GM12878 (cell line): ENCODE data around the gene NR0B1. TPM values are rescaled to one million over a fixed set of nuclear protein-coding genes. Genes with fewer than 3 reads are reported as not detected.

ENCODE experiments used
- ATAC-seq: fragments of 200-7000 bp; cut with Tn5 transposase; 3 replicates; pipeline ENCODE4 v1.9.1; 2020; ENCODE audit warnings: mild to moderate bottlenecking, moderate library complexity
- BruUV-seq: library from RNA; stranded (reverse); fragments of 400-500 nt; replicated peaks from 2 replicates; lab custom pipeline; 2021; lab: Mats Ljungman, UMichigan
- CTCF ChIA-PET: fragments of 300-600 bp; sonication (Branson Sonifier 250); formaldehyde crosslinking; extraction: SDS; loops from one replicate; lab custom pipeline; 2021; ENCODE audit warnings: inconsistent platforms; lab: Yijun Ruan, JAX
- POLR2A ChIA-PET: fragments of 350-600 bp; formaldehyde crosslinking; extraction: SDS; loops from one replicate; lab custom pipeline; 2021; ENCODE audit warnings: inconsistent platforms; lab: Charles Lee
- RAD21 ChIA-PET: fragments of 300-600 bp; sonication (Branson Sonifier 250); formaldehyde crosslinking; loops from one replicate; lab custom pipeline; 2023; ENCODE audit warnings: antibody characterized with exemption; ENCODE audit not compliant: unreplicated experiment; lab: Charles Lee
- SMC1A ChIA-PET: fragments of 300-600 bp; sonication (Branson Sonifier 250); formaldehyde crosslinking; loops from one replicate; lab custom pipeline; 2023; ENCODE audit not compliant: unreplicated experiment, uncharacterized antibody; lab: Charles Lee
- DNase-seq: peaks from one replicate; pipeline ENCODE4 v3.0.0-alpha.2; 2011; ENCODE audit warnings: low read depth, low spot score
- FAIRE-seq: peaks from 3 replicates; lab custom pipeline; 2011; peaks lifted over from hg19 to GRCh38; lab: Jason Lieb, UNC
- H2AFZ ChIP-seq: 2 replicates; pipeline ENCODE4 v1.6.0; 2011; ENCODE audit warnings: low read depth, low read length, control low read depth; ENCODE audit not compliant: control insufficient read depth
- H3K27ac ChIP-seq: 2 replicates; pipeline ENCODE4 v1.5.1; 2011; ENCODE audit warnings: control low read depth; ENCODE audit not compliant: control insufficient read depth, insufficient read depth
- H3K27me3 ChIP-seq, 2 experiments: replicated peaks in 1 of 2; 2 replicates each; pipeline versions ENCODE4 v1.6.0 to v1.6.1; 2011; ENCODE audit warnings: low read length in 1 of 2; ENCODE audit not compliant: control insufficient read depth in 2 of 2, insufficient read depth in 2 of 2
- H3K36me3 ChIP-seq, 2 experiments: 2 replicates each; pipeline ENCODE4 v1.5.1; 2011; ENCODE audit warnings: low read length in 1 of 2; ENCODE audit not compliant: control insufficient read depth in 2 of 2, insufficient read depth in 2 of 2
- H3K4me1 ChIP-seq: 2 replicates; pipeline ENCODE4 v1.6.1; 2011; ENCODE audit warnings: mild to moderate bottlenecking, low read length, moderate library complexity, mixed read lengths; ENCODE audit not compliant: control insufficient read depth, insufficient read depth
- H3K4me2 ChIP-seq: 2 replicates; pipeline ENCODE4 v1.6.0; 2011; ENCODE audit warnings: control low read depth; ENCODE audit not compliant: control insufficient read depth, insufficient read depth
- H3K4me3 ChIP-seq: fragments of 200-600 bp; sonication (generic); 2 replicates; pipeline ENCODE4 v1.5.1; 2016
- H3K79me2 ChIP-seq: 2 replicates; pipeline ENCODE4 v1.6.0; 2011; ENCODE audit warnings: low read length; ENCODE audit not compliant: control insufficient read depth, insufficient read depth
- H3K9ac ChIP-seq: 2 replicates; pipeline ENCODE4 v1.8.0; 2011; ENCODE audit warnings: low read length, control low read depth, mixed read lengths; ENCODE audit not compliant: control insufficient read depth, insufficient read depth
- H3K9me3 ChIP-seq: replicated peaks from 3 replicates; pipeline ENCODE4 v1.5.1; 2011; ENCODE audit warnings: mild to moderate bottlenecking, low read length; ENCODE audit not compliant: control insufficient read depth, insufficient read depth
- H4K20me1 ChIP-seq: 2 replicates; pipeline ENCODE4 v1.6.0; 2011; ENCODE audit not compliant: control insufficient read depth, insufficient read depth
- ASH2L ChIP-seq: fragments of 300-600, 200-600 bp; sonication (generic); IDR thresholded peaks from 2 replicates; pipeline ENCODE4 v1.6.1; 2017; ENCODE audit warnings: low read depth, mild to moderate bottlenecking, borderline replicate concordance
- BHLHE40 ChIP-seq, 2 experiments: fragments of 450-650 bp in 1 of 2; IDR thresholded peaks; 2 replicates each; pipeline ENCODE4 v1.6.1; 2011 to 2017; ENCODE audit warnings: low read depth in 2 of 2, borderline replicate concordance in 1 of 2, improper control_type of control experiment in 1 of 2, low read length in 1 of 2, mild to moderate bottlenecking in 1 of 2
- CREB1 ChIP-seq: IDR thresholded peaks from 2 replicates; pipeline ENCODE4 v1.6.1; 2012; ENCODE audit warnings: low read depth, mild to moderate bottlenecking, inconsistent platforms
- DPF2 ChIP-seq: fragments of 450-650 bp; IDR thresholded peaks from 2 replicates; pipeline ENCODE4 v1.6.1; 2017; ENCODE audit warnings: mild to moderate bottlenecking
- IKZF1 ChIP-seq: fragments of 450-650 bp; conservative IDR thresholded peaks from 2 replicates; pipeline ENCODE4 v1.6.1; 2017; ENCODE audit warnings: antibody characterized with exemption, mild to moderate bottlenecking
- NR2C1 ChIP-seq: fragments of 450-650 bp; IDR thresholded peaks from 2 replicates; pipeline ENCODE4 v1.6.1; 2017; ENCODE audit warnings: antibody characterized with exemption, mild to moderate bottlenecking, moderate library complexity
- NR2F1 ChIP-seq: fragments of 450-650 bp; conservative IDR thresholded peaks from 2 replicates; pipeline ENCODE4 v1.6.1; 2017; ENCODE audit warnings: mild to moderate bottlenecking
- PAX8 ChIP-seq: fragments of 450-650 bp; IDR thresholded peaks from 2 replicates; pipeline ENCODE4 v1.6.1; 2017; ENCODE audit warnings: mild to moderate bottlenecking, moderate library complexity
- POLR2AphosphoS5 ChIP-seq: IDR thresholded peaks from 2 replicates; pipeline ENCODE4 v1.6.1; 2011; ENCODE audit warnings: mild to moderate bottlenecking, low read length, inconsistent platforms
- SUZ12 ChIP-seq: fragments of 200-600 bp; sonication (generic); IDR thresholded peaks from one replicate; pipeline ENCODE4 v1.6.1; 2018; ENCODE audit warnings: antibody characterized with exemption, mild to moderate bottlenecking; ENCODE audit not compliant: unreplicated experiment
- YBX1 ChIP-seq: fragments of 450-650 bp; IDR thresholded peaks from 2 replicates; pipeline ENCODE4 v1.6.1; 2016; ENCODE audit warnings: antibody characterized with exemption
- ZNF274 ChIP-seq: IDR thresholded peaks from one replicate; pipeline ENCODE4 v1.8.0; 2011; ENCODE audit not compliant: insufficient read length, insufficient read depth
- in situ Hi-C: fragments of 300-500 bp; cut with MboI; formaldehyde crosslinking; loops from 9 replicates; pipeline ENCODE4 v1.14.3; 2018; ENCODE audit warnings: mixed read lengths
- intact Hi-C: fragments of 100-400 bp; cut with micrococcal nuclease; formaldehyde crosslinking; loops from one replicate; pipeline ENCODE4 v1.14.2; 2022; ENCODE audit not compliant: unreplicated experiment
- polyA plus RNA-seq, 11 experiments: library from polyadenylated mRNA; depleted of rRNA in 4 of 11; unstranded in 6 of 11; stranded (reverse) in 5 of 11; fragments of >200 nt; fragmentation: Nextera tagmentation in 4 of 11; fragmentation: Illumina TruSeq in 1 of 11; extraction: Ambion mirVana in 4 of 11; extraction: Trizol in 1 of 11; gene quantifications; 1 replicate in 1 of 11; 2 replicates in 10 of 11; pipeline versions ENCODE4 v1.2.1 to v1.2.3, GENCODE V29; 2011 to 2016; ENCODE audit warnings: inconsistent platforms in 2 of 11, missing spikeins in 2 of 11, low read depth in 1 of 11
- total RNA-seq, 4 experiments: library from RNA; depleted of rRNA in 3 of 4; stranded (reverse); fragments of >200 nt in 3 of 4; fragmentation: Illumina TruSeq in 1 of 4; extraction: Trizol in 1 of 4; gene quantifications; 2 replicates each; pipeline versions ENCODE4 v1.2.1 to v1.2.3, GENCODE V29; 2013 to 2021
- TF ChIP-seq, protein P1 (sequence below): fragments of 450-650 bp; formaldehyde crosslinking; IDR thresholded peaks from 2 replicates; pipeline ENCODE4 v1.4.0; 2022; ENCODE audit warnings: mild to moderate bottlenecking, moderate library complexity
- TF ChIP-seq, protein P2 (sequence below): fragments of 450-650 bp; IDR thresholded peaks from 2 replicates; pipeline ENCODE4 v1.6.1; 2017; ENCODE audit warnings: mild to moderate bottlenecking, moderate library complexity
- TF ChIP-seq, protein P3 (sequence below), 3 experiments: IDR thresholded peaks in 2 of 3; conservative IDR thresholded peaks in 1 of 3; 2 replicates each; pipeline ENCODE4 v1.5.1; 2011; ENCODE audit warnings: low read depth in 3 of 3, low read length in 3 of 3, mild to moderate bottlenecking in 3 of 3, control low read depth in 2 of 3, moderate library complexity in 2 of 3, inconsistent platforms in 1 of 3, mixed read lengths in 1 of 3; ENCODE audit not compliant: control insufficient read depth in 2 of 3, insufficient read depth in 1 of 3; ENCODE audit errors: extremely low read depth in 1 of 3

Gene NR0B1
- total and polyA plus RNA-seq, 10 of the 15 experiments (the other 5 are each of a cell fraction or from before 2014, with no cell fraction given), result not detected

- TF ChIP-seq SUZ12, result no peak
- no peak for TF ChIP-seq BHLHE40 (IDR thresholded peaks at IDR 0.05; ENCODE audit: borderline replicate concordance in 1 of 2, low read depth in 2 of 2, low read length in 1 of 2)
- no peak for TF ChIP-seq CREB1
- TF ChIP-seq, protein P1, sequence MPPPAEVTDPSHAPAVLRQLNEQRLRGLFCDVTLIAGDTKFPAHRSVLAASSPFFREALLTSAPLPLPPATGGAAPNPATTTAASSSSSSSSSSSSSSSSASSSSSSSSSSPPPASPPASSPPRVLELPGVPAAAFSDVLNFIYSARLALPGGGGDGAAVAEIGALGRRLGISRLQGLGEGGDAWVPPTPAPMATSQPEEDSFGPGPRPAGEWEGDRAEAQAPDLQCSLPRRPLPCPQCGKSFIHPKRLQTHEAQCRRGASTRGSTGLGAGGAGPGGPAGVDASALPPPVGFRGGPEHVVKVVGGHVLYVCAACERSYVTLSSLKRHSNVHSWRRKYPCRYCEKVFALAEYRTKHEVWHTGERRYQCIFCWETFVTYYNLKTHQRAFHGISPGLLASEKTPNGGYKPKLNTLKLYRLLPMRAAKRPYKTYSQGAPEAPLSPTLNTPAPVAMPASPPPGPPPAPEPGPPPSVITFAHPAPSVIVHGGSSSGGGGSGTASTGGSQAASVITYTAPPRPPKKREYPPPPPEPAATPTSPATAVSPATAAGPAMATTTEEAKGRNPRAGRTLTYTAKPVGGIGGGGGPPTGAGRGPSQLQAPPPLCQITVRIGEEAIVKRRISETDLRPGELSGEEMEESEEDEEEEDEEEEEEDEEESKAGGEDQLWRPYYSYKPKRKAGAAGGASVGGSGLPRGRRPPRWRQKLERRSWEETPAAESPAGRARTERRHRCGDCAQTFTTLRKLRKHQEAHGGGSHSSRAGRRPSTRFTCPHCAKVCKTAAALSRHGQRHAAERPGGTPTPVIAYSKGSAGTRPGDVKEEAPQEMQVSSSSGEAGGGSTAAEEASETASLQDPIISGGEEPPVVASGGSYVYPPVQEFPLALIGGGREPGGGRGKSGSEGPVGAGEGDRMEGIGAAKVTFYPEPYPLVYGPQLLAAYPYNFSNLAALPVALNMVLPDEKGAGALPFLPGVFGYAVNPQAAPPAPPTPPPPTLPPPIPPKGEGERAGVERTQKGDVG, result no peak
- no peak for TF ChIP-seq ASH2L
Observed at GRCh38 chrX:30301963-30302362, 7.2 kb downstream of the NR0B1 start (continued).

DNA sequence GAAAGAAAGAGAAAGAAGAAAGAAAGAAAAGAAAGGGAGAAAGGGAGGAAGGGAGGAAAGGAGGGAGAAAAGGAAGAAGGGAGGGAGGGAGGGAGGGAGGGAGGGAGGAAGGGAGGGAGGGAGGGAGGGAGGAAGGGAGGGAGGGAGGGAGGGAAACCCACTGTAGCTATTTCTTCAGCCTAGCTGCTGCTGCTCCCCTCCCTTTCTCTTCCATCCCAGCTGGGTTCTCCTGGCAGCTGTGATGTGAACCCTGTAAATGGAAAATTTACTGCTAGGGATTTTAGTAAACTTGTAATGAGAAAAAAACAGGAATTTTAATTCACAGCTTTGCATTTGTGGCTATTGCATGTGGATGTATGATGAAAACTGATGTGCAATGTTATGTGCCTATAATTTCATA, 8.0 kb downstream of the NR0B1 start:
- no peaks in the 10 kb centered on the region; a peak in 1 of 4 replicates for H3K27me3 ChIP-seq
- H3K79me2 ChIP-seq, result no peaks in the 10 kb centered on the region
- DNase-seq (no peak), FAIRE-seq (no peak), ATAC-seq (no peak)
- no peak overlapping the region for H3K27ac ChIP-seq
- no peaks in the 10 kb centered on the region for H3K9me3 ChIP-seq
- no peaks in the 10 kb centered on the region for H4K20me1 ChIP-seq
- ChIA-PET SMC1A (no interaction called here), RAD21 (no interaction called here), CTCF (interaction anchor here (0.6 to 0.7 kb wide), 2 partner anchors 23 to 118 kb away, joined by 3 to 4 read pairs; no protein-coding TSS in a partner anchor), POLR2A (no interaction called here)
- no peak overlapping the region for H3K4me2 ChIP-seq
- in situ Hi-C loops (no loop called here), intact Hi-C loops (no loop called here)
- H3K36me3 ChIP-seq, result no peaks in the 10 kb centered on the region
- no peak overlapping the region for H2AFZ ChIP-seq
- BruUV-seq, result no TSS peak
- H3K4me3 ChIP-seq, result no peak overlapping the region
- H3K4me1 ChIP-seq, result no peaks in the 10 kb centered on the region
- no peak overlapping the region for H3K9ac ChIP-seq
- TF ChIP-seq NR2F1 (no peak), IKZF1 (no peak), PAX8 (no peak), DPF2 (no peak), NR2C1 (no peak), ZNF274 (no peak), POLR2AphosphoS5 (no peak), YBX1 (no peak)
- TF ChIP-seq, protein P2, sequence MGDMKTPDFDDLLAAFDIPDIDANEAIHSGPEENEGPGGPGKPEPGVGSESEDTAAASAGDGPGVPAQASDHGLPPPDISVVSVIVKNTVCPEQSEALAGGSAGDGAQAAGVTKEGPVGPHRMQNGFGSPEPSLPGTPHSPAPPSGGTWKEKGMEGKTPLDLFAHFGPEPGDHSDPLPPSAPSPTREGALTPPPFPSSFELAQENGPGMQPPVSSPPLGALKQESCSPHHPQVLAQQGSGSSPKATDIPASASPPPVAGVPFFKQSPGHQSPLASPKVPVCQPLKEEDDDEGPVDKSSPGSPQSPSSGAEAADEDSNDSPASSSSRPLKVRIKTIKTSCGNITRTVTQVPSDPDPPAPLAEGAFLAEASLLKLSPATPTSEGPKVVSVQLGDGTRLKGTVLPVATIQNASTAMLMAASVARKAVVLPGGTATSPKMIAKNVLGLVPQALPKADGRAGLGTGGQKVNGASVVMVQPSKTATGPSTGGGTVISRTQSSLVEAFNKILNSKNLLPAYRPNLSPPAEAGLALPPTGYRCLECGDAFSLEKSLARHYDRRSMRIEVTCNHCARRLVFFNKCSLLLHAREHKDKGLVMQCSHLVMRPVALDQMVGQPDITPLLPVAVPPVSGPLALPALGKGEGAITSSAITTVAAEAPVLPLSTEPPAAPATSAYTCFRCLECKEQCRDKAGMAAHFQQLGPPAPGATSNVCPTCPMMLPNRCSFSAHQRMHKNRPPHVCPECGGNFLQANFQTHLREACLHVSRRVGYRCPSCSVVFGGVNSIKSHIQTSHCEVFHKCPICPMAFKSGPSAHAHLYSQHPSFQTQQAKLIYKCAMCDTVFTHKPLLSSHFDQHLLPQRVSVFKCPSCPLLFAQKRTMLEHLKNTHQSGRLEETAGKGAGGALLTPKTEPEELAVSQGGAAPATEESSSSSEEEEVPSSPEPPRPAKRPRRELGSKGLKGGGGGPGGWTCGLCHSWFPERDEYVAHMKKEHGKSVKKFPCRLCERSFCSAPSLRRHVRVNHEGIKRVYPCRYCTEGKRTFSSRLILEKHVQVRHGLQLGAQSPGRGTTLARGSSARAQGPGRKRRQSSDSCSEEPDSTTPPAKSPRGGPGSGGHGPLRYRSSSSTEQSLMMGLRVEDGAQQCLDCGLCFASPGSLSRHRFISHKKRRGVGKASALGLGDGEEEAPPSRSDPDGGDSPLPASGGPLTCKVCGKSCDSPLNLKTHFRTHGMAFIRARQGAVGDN, result no peak
- TF ChIP-seq, protein P3, sequence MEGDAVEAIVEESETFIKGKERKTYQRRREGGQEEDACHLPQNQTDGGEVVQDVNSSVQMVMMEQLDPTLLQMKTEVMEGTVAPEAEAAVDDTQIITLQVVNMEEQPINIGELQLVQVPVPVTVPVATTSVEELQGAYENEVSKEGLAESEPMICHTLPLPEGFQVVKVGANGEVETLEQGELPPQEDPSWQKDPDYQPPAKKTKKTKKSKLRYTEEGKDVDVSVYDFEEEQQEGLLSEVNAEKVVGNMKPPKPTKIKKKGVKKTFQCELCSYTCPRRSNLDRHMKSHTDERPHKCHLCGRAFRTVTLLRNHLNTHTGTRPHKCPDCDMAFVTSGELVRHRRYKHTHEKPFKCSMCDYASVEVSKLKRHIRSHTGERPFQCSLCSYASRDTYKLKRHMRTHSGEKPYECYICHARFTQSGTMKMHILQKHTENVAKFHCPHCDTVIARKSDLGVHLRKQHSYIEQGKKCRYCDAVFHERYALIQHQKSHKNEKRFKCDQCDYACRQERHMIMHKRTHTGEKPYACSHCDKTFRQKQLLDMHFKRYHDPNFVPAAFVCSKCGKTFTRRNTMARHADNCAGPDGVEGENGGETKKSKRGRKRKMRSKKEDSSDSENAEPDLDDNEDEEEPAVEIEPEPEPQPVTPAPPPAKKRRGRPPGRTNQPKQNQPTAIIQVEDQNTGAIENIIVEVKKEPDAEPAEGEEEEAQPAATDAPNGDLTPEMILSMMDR (IDR thresholded peaks at IDR 0.05 in 2 of 3, conservative IDR thresholded peaks at IDR 0.05 in 1 of 3; ENCODE audit: control insufficient read depth in 2 of 3, extremely low read depth in 1 of 3, insufficient read depth in 1 of 3, low read depth in 3 of 3, low read length in 3 of 3), result no peak
